Measurements from ENCODE around the gene AP3D1. TPM values are rescaled to one million over a fixed set of nuclear protein-coding genes. Genes with fewer than 3 reads are reported as not detected.

The AP3D1 gene
- 69.8 and 80.8 TPM in 2 replicates for total RNA-seq

GRCh38 chr19:2151339-2152229 lies at the start of gene AP3D1:
Gene AP3D1 (minus strand): TSS chr19:2151566. CDS start chr19:2151334, 232 bp downstream.

GRCh38 chr19:2096480-2097202 lies 54.7 kb downstream of the AP3D1 start, which contains the start of gene IZUMO4:
Gene IZUMO4 (plus strand): TSS chr19:2096915. CDS start chr19:2096946, 31 bp downstream.

GRCh38 chr19:2096034-2096479 lies 55.3 kb downstream of the AP3D1 start, which contains the start of gene MOB3A:
Gene MOB3A (minus strand): TSS chr19:2096326. CDS start chr19:2078560, 17,766 bp downstream.

GRCh38 chr19:2050991-2051772 lies 100.2 kb downstream of the AP3D1 start, which contains the start of gene MKNK2:
Gene MKNK2 (minus strand): TSS chr19:2051244. CDS start chr19:2050851, 393 bp downstream.

Other genes with a start within 250 kb of the AP3D1 start
- gene ADAT3, start 246.2 kb downstream of the AP3D1 start, total RNA-seq: 1.4 and 1.7 TPM in 2 replicates
- 14.1 and 24.0 TPM in 2 replicates for gene SCAMP4, start 246.2 kb downstream of the AP3D1 start, total RNA-seq
- 39.4 and 62.3 TPM in 2 replicates for gene CSNK1G2, start 210.4 kb downstream of the AP3D1 start, total RNA-seq
- gene BTBD2, start 135.9 kb downstream of the AP3D1 start, total RNA-seq: 55.0 and 66.6 TPM in 2 replicates
- 77.2 and 206 TPM in 2 replicates for gene MKNK2, start 100.3 kb downstream of the AP3D1 start, total RNA-seq
- 12.1 and 19.2 TPM in 2 replicates for gene MOB3A, start 55.2 kb downstream of the AP3D1 start, total RNA-seq
- 1.7 and 1.9 TPM in 2 replicates for gene IZUMO4, start 54.7 kb downstream of the AP3D1 start, total RNA-seq
- gene DOT1L, start 12.4 kb upstream of the AP3D1 start, total RNA-seq: 2.5 and 5.8 TPM in 2 replicates
- gene PLEKHJ1, start 84.8 kb upstream of the AP3D1 start, total RNA-seq: 32.8 and 48.1 TPM in 2 replicates
- 24.6 and 27.6 TPM in 2 replicates for gene SF3A2, start 85.3 kb upstream of the AP3D1 start, total RNA-seq
- 0.16 and 0.17 TPM in 2 replicates for gene AMH, start 97.8 kb upstream of the AP3D1 start, total RNA-seq
- gene JSRP1, start 104.9 kb upstream of the AP3D1 start, total RNA-seq: not detected in 2 replicates
- gene PEAK3, start 130.6 kb upstream of the AP3D1 start, total RNA-seq: not detected in 2 replicates
- gene LINGO3, start 156.6 kb upstream of the AP3D1 start, total RNA-seq: not detected in 2 replicates
- gene LSM7, start 177.0 kb upstream of the AP3D1 start, total RNA-seq: 93.1 and 119 TPM in 2 replicates
- gene SPPL2B, start 177.1 kb upstream of the AP3D1 start, total RNA-seq: 27.9 and 33.4 TPM in 2 replicates
- not detected in 2 replicates for gene TMPRSS9, start 208.7 kb upstream of the AP3D1 start, total RNA-seq